B cell (primary cell): ENCODE results near the gene GDF2.

Experiments used
- EZH2 ChIP-seq: IDR thresholded peaks from 2 replicates; pipeline ENCODE4 v1.6.1; 2012; ENCODE audit warnings: borderline replicate concordance, low read depth, mild to moderate bottlenecking, moderate library complexity, low read length; ENCODE audit not compliant: insufficient read depth, poor library complexity, severe bottlenecking
- TF ChIP-seq, protein P1 (sequence below): fragments of 200-600 bp; IDR thresholded peaks from one replicate; pipeline ENCODE4 v1.8.0; 2022; ENCODE audit warnings: antibody characterized with exemption, mild to moderate bottlenecking

DNA sequence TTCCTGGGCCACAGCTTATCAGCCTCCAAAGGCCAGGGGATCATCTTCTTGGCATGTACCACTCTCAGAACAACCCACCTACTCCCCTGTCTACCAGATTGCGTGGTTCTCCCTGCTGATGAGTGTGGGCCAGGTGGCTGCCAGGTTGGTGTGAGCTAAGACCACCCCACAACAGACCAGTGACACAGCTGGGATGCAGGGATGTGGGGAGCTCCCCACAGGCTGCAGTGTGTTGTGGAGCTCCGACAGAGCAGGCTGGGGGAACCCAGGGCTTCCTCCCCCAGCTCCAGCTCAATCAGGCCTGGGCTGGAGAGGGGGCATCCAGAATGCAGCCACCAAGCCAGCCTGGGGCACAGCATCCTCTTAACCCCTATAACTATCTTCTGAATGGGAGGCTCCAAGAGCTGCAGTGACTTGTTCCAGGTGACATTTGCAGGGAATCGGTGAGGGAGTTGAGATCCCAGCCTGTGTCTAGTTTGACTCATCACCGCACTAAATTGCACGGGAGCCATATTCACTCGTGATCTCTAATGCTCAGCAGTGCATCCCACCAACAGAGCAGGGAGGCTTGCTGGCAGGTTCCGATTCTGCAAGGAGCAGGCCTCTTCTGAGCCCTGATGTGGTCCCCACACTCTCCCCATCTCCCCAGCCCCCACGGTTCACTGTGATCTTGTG, 596 bp upstream of the GDF2 start:
- no peak for TF ChIP-seq EZH2
- TF ChIP-seq, protein P1, sequence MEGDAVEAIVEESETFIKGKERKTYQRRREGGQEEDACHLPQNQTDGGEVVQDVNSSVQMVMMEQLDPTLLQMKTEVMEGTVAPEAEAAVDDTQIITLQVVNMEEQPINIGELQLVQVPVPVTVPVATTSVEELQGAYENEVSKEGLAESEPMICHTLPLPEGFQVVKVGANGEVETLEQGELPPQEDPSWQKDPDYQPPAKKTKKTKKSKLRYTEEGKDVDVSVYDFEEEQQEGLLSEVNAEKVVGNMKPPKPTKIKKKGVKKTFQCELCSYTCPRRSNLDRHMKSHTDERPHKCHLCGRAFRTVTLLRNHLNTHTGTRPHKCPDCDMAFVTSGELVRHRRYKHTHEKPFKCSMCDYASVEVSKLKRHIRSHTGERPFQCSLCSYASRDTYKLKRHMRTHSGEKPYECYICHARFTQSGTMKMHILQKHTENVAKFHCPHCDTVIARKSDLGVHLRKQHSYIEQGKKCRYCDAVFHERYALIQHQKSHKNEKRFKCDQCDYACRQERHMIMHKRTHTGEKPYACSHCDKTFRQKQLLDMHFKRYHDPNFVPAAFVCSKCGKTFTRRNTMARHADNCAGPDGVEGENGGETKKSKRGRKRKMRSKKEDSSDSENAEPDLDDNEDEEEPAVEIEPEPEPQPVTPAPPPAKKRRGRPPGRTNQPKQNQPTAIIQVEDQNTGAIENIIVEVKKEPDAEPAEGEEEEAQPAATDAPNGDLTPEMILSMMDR = no peak
